ENCODE data around the gene FBF1. TPM values are rescaled to one million over a fixed set of nuclear protein-coding genes. Genes with fewer than 3 reads are reported as not detected.

Gene FBF1
- total RNA-seq, 4 donors from 2014 or later: 7.8 to 15.0 (median 10.4) TPM

GRCh38 chr17:75895370-75896155, 45.3 kb downstream of the FBF1 start:
- no peaks in the 10 kb centered on the region for H3K9me3 ChIP-seq
- WGBS: 28% methylated on average over 28 of the region's 28 CpGs
- no peak for DNase-seq (ENCODE audit: extremely low spot score)
- TF ChIP-seq EP300 (IDR thresholded peaks at IDR 0.05): no peak
- TF ChIP-seq POLR2AphosphoS5 (IDR thresholded peaks at IDR 0.05): no peak
- TF ChIP-seq, protein P1, sequence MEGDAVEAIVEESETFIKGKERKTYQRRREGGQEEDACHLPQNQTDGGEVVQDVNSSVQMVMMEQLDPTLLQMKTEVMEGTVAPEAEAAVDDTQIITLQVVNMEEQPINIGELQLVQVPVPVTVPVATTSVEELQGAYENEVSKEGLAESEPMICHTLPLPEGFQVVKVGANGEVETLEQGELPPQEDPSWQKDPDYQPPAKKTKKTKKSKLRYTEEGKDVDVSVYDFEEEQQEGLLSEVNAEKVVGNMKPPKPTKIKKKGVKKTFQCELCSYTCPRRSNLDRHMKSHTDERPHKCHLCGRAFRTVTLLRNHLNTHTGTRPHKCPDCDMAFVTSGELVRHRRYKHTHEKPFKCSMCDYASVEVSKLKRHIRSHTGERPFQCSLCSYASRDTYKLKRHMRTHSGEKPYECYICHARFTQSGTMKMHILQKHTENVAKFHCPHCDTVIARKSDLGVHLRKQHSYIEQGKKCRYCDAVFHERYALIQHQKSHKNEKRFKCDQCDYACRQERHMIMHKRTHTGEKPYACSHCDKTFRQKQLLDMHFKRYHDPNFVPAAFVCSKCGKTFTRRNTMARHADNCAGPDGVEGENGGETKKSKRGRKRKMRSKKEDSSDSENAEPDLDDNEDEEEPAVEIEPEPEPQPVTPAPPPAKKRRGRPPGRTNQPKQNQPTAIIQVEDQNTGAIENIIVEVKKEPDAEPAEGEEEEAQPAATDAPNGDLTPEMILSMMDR (IDR thresholded peaks at IDR 0.05): peak in 2 of 3 experiments; percentile 26 to 47
- H3K27me3 ChIP-seq: no peaks in the 10 kb centered on the region
- peak overlapping the region; percentile 89 to 98 (median 96) for H3K27ac ChIP-seq (replicated peaks in 1 of 4)
- H3K36me3 ChIP-seq: peaks cover 27 to 54% (median 51%) of the 10 kb centered on the region in 4 donors
- peaks cover 25 to 57% (median 52%) of the 10 kb centered on the region in 4 donors for H3K4me1 ChIP-seq
- intact Hi-C loops (cut with DNase I): loop anchor here (2.0 kb wide), 2 partner anchors 17 to 45 kb away; partner anchors contain the start of gene TRIM47
- H3K4me3 ChIP-seq: peak overlapping the region; percentile 73 to 99 (median 77)

- intact Hi-C loops (cut with DNase I): loop anchor here (2.0 kb wide), 1 partner anchor 15 kb away; the partner anchor contains the start of gene TRIM47
- no peak for TF ChIP-seq EP300 (IDR thresholded peaks at IDR 0.05)
- no peak for TF ChIP-seq POLR2A (IDR thresholded peaks at IDR 0.05; ENCODE audit: low read depth)
- TF ChIP-seq POLR2AphosphoS5 (IDR thresholded peaks at IDR 0.05): no peak
- TF ChIP-seq, protein P1 (IDR thresholded peaks at IDR 0.05): no peak
- peak overlapping the region in 1 of 4 donors; percentile 74 for H3K4me3 ChIP-seq
- no peaks in the 10 kb centered on the region for H3K27me3 ChIP-seq
- no peak for DNase-seq (ENCODE audit: extremely low spot score)
- H3K36me3 ChIP-seq: peaks cover 22 to 52% (median 49%) of the 10 kb centered on the region in 4 donors
- peaks cover 25 to 57% (median 52%) of the 10 kb centered on the region in 4 donors for H3K4me1 ChIP-seq
- no peaks in the 10 kb centered on the region for H3K9me3 ChIP-seq
- 84% methylated on average over 22 of the region's 22 CpGs for WGBS
- H3K27ac ChIP-seq (replicated peaks in 1 of 4): peak overlapping the region; percentile 89 to 98 (median 96)
These were observed 46.7 kb downstream of the FBF1 start for GRCh38 chr17:75894049-75894733.

DNA sequence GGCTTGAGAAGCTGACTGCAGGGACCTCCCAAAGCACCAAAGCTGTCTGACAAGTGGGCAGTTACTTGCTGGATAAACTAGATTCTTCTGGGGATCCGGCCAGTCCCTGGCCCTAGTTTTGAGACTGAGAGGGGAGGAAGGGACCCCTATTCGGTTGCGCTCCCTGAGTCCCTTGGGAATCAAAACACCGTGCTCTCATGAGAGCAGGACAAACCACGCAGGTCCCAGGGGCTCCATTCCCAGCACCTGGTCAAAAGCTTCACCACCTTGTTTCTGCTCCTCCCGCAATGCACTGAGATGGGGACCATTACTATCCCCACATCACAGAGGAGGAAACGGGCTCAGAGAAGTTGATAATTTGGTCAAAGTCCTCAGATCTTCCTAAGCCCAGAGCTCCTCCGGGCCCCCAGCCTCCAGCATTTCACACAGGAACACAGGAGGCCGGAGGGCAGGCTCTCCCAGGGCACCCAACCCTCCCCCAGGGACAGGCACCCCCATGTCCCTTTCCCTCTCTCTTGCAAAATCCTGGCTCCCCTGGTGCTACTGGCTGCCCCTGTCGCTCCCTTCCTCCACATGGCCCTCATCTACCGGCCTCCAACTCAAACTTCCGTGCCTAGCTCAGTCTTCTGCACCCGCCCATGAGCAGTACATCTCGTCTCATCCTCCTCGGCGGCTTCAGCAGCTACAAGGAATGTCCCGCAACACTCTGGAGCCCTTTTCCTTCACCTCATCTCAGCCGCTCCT, 47.4 kb downstream of the FBF1 start:
- Histone ChIP-seq H3K36me3 (peaks cover 15 to 49% (median 45%) of the 10 kb centered on the region in 4 donors), H3K4me3 (no peak overlapping the region), H3K4me1 (peaks cover 25 to 57% (median 52%) of the 10 kb centered on the region in 4 donors), H3K9me3 (no peaks in the 10 kb centered on the region), H3K27ac (replicated peaks in 1 of 4) (peak overlapping the region in 3 of 4 donors; percentile 27 to 97 (median 89)), H3K27me3 (no peaks in the 10 kb centered on the region)
- intact Hi-C loops (cut with DNase I): loop anchor here (2.0 kb wide), 1 partner anchor 15 kb away; the partner anchor contains the start of gene TRIM47
- 94% methylated on average over 18 of the region's 18 CpGs for WGBS
- no peak for DNase-seq (ENCODE audit: extremely low spot score)
- TF ChIP-seq POLR2A (IDR thresholded peaks at IDR 0.05; ENCODE audit: low read depth): no peak
- no peak for TF ChIP-seq EP300 (IDR thresholded peaks at IDR 0.05)
- TF ChIP-seq POLR2AphosphoS5 (IDR thresholded peaks at IDR 0.05): no peak
- TF ChIP-seq, protein P1 (IDR thresholded peaks at IDR 0.05): no peak

GRCh38 chr17:75892556-75893224, 48.2 kb downstream of the FBF1 start:
- Histone ChIP-seq H3K27me3 (no peaks in the 10 kb centered on the region), H3K9me3 (no peaks in the 10 kb centered on the region), H3K4me3 (no peak overlapping the region), H3K36me3 (peaks cover 12 to 51% (median 42%) of the 10 kb centered on the region in 4 donors), H3K4me1 (peaks cover 25 to 52% (median 49%) of the 10 kb centered on the region in 4 donors), H3K27ac (replicated peaks in 1 of 4) (peak overlapping the region in 1 of 4 donors; percentile 15)
- 88% methylated on average over 8 of the region's 16 CpGs for WGBS
- DNase-seq (ENCODE audit: extremely low spot score): no peak
- intact Hi-C loops (cut with DNase I): no loop called here
- TF ChIP-seq POLR2AphosphoS5 (IDR thresholded peaks at IDR 0.05) (no peak), POLR2A (IDR thresholded peaks at IDR 0.05; ENCODE audit: low read depth) (no peak), EP300 (IDR thresholded peaks at IDR 0.05) (no peak)
- TF ChIP-seq, protein P1 (IDR thresholded peaks at IDR 0.05): no peak

Measured in esophagus muscularis mucosa (tissue), 4 donors.